Hepatocyte (in vitro differentiated cells): ENCODE results near the gene CABCOCO1. TPM values are rescaled to one million over a fixed set of nuclear protein-coding genes. Genes with fewer than 3 reads are reported as not detected.

Source experiments
- DNase-seq: peaks from one replicate; pipeline ENCODE4 v3.0.0-alpha.2; 2016; ENCODE audit warnings: low spot score
- H2AFZ ChIP-seq: fragments of 200-600 bp; sonication (generic); 2 replicates; pipeline ENCODE4 v1.6.0; 2016; ENCODE audit warnings: antibody characterized with exemption, mild to moderate bottlenecking
- H3K27ac ChIP-seq: fragments of 200-600 bp; sonication (generic); 2 replicates; pipeline ENCODE4 v1.5.1; 2016; ENCODE audit warnings: mild to moderate bottlenecking
- H3K27me3 ChIP-seq: fragments of 200-600 bp; sonication (generic); 2 replicates; pipeline ENCODE4 v1.6.1; 2016
- H3K36me3 ChIP-seq: fragments of 200-600 bp; sonication (generic); replicated peaks from 2 replicates; pipeline ENCODE4 v1.5.1; 2016; ENCODE audit warnings: low read depth; ENCODE audit not compliant: insufficient read depth
- H3K4me1 ChIP-seq: fragments of 200-600 bp; sonication (generic); 2 replicates; pipeline ENCODE4 v1.5.1; 2016; ENCODE audit warnings: mild to moderate bottlenecking, moderate library complexity; ENCODE audit not compliant: insufficient read depth
- H3K4me2 ChIP-seq: fragments of 200-600 bp; sonication (generic); 2 replicates; pipeline ENCODE4 v1.6.0; 2016
- H3K4me3 ChIP-seq: fragments of 200-600 bp; sonication (generic); 2 replicates; pipeline ENCODE4 v1.5.1; 2016; ENCODE audit warnings: mild to moderate bottlenecking
- H3K79me2 ChIP-seq: fragments of 200-600 bp; sonication (generic); 2 replicates; pipeline ENCODE4 v1.6.0; 2017; ENCODE audit warnings: mild to moderate bottlenecking
- H3K9me2 ChIP-seq: fragments of 200-600 bp; sonication (generic); replicated peaks from 2 replicates; pipeline ENCODE4 v1.6.0; 2017; ENCODE audit warnings: mild to moderate bottlenecking; ENCODE audit not compliant: insufficient read depth
- H3K9me3 ChIP-seq: fragments of 200-600 bp; sonication (generic); 2 replicates; pipeline ENCODE4 v1.5.1; 2016; ENCODE audit warnings: low read depth, mild to moderate bottlenecking
- H4K20me1 ChIP-seq: fragments of 200-600 bp; sonication (generic); 2 replicates; pipeline ENCODE4 v1.6.0; 2016; ENCODE audit warnings: mild to moderate bottlenecking; ENCODE audit not compliant: insufficient read depth, poor library complexity, severe bottlenecking
- EZH2 ChIP-seq: fragments of 200-600 bp; sonication (generic); IDR thresholded peaks from 2 replicates; pipeline ENCODE4 v1.6.1; 2016; ENCODE audit warnings: antibody characterized with exemption, mild to moderate bottlenecking, borderline replicate concordance
- EZH2phosphoT487 ChIP-seq: fragments of 200-600 bp; sonication (generic); IDR thresholded peaks from one replicate; pipeline ENCODE4 v1.6.1; 2018; ENCODE audit warnings: antibody characterized with exemption, mild to moderate bottlenecking, low read depth, moderate library complexity; ENCODE audit not compliant: unreplicated experiment, severe bottlenecking
- WGBS: methylation state at CpG from one replicate; pipeline ENCODE4 v1.1.6; 2016; ENCODE audit warnings: low lambda C conversion rate; ENCODE audit errors: missing lambda C conversion rate; 5-methylcytosine and 5-hydroxymethylcytosine counted together
- polyA plus RNA-seq: library from polyadenylated mRNA; unstranded; fragments of >200 nt; fragmentation: Nextera tagmentation; extraction: Ambion mirVana; gene quantifications from 2 replicates; pipeline ENCODE4 v1.2.1, GENCODE V29; 2016
- total RNA-seq: library from RNA; depleted of rRNA; stranded (reverse); fragments of >200 nt; gene quantifications from 2 replicates; pipeline ENCODE4 v1.2.3, GENCODE V29; 2014
- TF ChIP-seq, protein P1 (sequence below): fragments of 200-600 bp; sonication (generic); IDR thresholded peaks from 2 replicates; pipeline ENCODE4 v1.5.1; 2016; ENCODE audit warnings: antibody characterized with exemption, mild to moderate bottlenecking; ENCODE audit not compliant: poor library complexity

Gene CABCOCO1
- total and polyA plus RNA-seq, 2 experiments from 2014 or later: 1.4 to 1.6 TPM

DNA sequence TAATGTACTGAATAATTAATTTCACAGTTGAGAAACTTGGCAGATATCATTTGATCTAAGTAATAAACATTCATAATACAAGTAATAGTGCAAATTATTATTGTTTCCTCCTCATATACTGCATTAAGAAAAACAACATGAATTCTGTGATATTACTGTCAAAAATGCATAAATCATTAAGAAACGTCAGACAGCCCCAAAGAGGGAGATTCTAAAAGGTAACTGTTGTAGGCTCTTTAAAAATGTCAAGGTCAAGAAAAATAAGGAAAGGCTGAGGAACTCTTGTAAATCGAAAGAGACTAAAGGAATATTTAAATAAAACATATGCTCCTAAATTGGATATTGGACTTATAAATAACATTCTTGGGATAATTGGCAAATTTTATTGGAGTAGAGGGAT lies 67.9 kb downstream of the CABCOCO1 start:
- Histone ChIP-seq H4K20me1 (peaks cover 3% of the 10 kb centered on the region), H3K4me2 (no peak overlapping the region), H3K27me3 (no peaks in the 10 kb centered on the region), H3K4me3 (no peak overlapping the region), H3K79me2 (no peaks in the 10 kb centered on the region), H3K36me3 (no peaks in the 10 kb centered on the region), H3K4me1 (peaks cover 3% of the 10 kb centered on the region), H3K9me3 (no peaks in the 10 kb centered on the region), H3K27ac (no peak overlapping the region), H2AFZ (no peak overlapping the region), H3K9me2 (no peaks in the 10 kb centered on the region)
- no peak for DNase-seq
- TF ChIP-seq EZH2phosphoT487: no peak
- TF ChIP-seq EZH2: no peak
- TF ChIP-seq, protein P1, sequence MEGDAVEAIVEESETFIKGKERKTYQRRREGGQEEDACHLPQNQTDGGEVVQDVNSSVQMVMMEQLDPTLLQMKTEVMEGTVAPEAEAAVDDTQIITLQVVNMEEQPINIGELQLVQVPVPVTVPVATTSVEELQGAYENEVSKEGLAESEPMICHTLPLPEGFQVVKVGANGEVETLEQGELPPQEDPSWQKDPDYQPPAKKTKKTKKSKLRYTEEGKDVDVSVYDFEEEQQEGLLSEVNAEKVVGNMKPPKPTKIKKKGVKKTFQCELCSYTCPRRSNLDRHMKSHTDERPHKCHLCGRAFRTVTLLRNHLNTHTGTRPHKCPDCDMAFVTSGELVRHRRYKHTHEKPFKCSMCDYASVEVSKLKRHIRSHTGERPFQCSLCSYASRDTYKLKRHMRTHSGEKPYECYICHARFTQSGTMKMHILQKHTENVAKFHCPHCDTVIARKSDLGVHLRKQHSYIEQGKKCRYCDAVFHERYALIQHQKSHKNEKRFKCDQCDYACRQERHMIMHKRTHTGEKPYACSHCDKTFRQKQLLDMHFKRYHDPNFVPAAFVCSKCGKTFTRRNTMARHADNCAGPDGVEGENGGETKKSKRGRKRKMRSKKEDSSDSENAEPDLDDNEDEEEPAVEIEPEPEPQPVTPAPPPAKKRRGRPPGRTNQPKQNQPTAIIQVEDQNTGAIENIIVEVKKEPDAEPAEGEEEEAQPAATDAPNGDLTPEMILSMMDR: no peak
- WGBS: 86% methylated on average over 2 of the region's 2 CpGs

DNA sequence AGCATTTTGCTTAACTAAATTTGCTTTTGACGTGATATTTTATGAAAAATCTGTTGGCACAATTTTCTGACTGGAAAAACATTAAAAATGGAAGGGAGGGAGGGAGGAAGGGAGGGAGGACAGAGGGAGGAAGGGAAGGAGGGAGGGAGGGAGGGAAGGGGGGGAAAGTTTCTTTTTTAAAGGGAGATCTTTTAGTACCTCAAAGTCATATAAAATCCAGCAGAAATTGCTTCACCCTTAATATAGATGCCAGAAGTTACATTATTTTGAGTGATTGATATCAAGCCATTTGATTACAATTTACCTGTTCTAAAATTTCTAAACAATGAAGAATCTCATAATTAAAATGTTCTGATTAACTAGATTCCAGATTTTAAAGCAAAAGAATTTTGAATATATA lies 68.9 kb downstream of the CABCOCO1 start:
- DNase-seq: no peak
- Histone ChIP-seq H3K27ac (no peak overlapping the region), H3K4me1 (peaks cover 3% of the 10 kb centered on the region), H3K4me2 (no peak overlapping the region), H3K27me3 (no peaks in the 10 kb centered on the region), H2AFZ (no peak overlapping the region), H3K4me3 (no peak overlapping the region), H3K9me3 (no peaks in the 10 kb centered on the region), H4K20me1 (peaks cover 3% of the 10 kb centered on the region), H3K79me2 (no peaks in the 10 kb centered on the region), H3K36me3 (no peaks in the 10 kb centered on the region), H3K9me2 (no peaks in the 10 kb centered on the region)
- TF ChIP-seq EZH2: no peak
- WGBS: 91% methylated on average over 1 of the region's 1 CpG

DNA sequence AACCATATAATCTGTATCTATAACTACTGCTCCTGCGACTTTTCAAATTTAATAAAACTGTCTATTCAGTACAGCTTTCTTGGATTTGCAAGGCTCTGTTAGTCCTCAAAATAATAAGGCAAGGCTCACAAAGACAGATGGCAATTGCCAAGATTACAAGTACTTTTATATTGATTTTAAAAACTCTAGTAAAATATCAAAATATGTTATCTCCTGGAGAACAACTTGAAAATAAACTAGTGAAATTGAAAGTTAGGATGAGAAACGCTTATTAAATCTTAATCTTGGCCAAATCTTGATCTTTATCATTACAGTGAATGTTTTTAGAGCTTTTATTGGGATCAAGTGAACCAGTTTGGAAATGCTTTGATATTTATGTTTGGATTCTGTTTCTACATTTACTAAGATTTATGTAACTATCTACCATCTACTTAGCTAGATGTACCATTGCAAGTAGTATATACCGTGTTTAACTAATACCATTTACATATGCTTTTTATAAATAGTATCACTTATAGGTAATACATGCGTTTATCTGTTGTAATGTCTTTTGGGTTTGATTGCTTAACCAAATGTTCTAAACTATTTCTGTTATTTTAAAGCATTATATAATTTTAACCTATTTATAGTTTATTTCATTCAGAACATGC lies 70.0 kb downstream of the CABCOCO1 start:
- Histone ChIP-seq H3K4me1 (peaks cover 3% of the 10 kb centered on the region), H3K27me3 (no peaks in the 10 kb centered on the region), H3K36me3 (no peaks in the 10 kb centered on the region), H4K20me1 (no peaks in the 10 kb centered on the region), H2AFZ (no peak overlapping the region), H3K9me3 (no peaks in the 10 kb centered on the region), H3K4me3 (no peak overlapping the region), H3K9me2 (no peaks in the 10 kb centered on the region), H3K79me2 (no peaks in the 10 kb centered on the region), H3K27ac (no peak overlapping the region), H3K4me2 (no peak overlapping the region)
- DNase-seq: no peak
- WGBS: 57% methylated on average over 4 of the region's 4 CpGs
- no peak for TF ChIP-seq EZH2
- no peak for TF ChIP-seq EZH2phosphoT487
- TF ChIP-seq, protein P1: no peak

DNA sequence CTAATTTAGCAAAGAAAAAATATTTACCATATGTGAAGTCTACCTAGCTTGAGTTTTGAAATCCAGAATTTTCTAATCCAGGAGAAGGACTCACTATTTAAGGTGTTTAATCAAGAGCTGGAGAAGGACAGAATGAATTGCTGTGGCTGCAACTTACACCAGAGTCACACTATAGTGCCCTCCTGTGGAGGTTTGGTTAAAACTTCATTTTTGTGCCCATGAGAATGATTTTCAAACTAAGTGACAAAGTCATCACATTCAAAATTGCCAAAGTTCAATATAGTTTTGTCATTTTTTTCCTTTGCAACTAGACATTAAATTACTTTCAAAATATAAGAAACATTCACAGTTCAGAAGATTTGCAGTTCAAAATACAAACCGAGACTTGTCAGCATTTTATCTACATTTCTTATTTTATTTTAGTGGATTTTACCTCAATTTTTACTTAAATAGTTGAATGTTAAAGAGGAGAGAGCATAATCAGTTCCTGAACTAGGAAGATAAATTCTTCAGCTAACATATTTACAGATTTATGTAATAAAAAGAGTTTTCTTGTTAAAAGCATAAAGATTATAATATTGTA lies 70.7 kb downstream of the CABCOCO1 start:
- no peaks in the 10 kb centered on the region for H3K9me2 ChIP-seq
- DNase-seq: peak; percentile 71

More for the DNA sequence above, 70.7 kb downstream of the CABCOCO1 start:
- no peak overlapping the region for H3K4me2 ChIP-seq
- H3K27ac ChIP-seq: no peak overlapping the region
- no peak overlapping the region for H3K4me3 ChIP-seq
- no peak overlapping the region for H2AFZ ChIP-seq
- peaks cover 3% of the 10 kb centered on the region for H3K4me1 ChIP-seq
- H3K9me3 ChIP-seq: no peaks in the 10 kb centered on the region
- H4K20me1 ChIP-seq: no peaks in the 10 kb centered on the region
- H3K36me3 ChIP-seq: no peaks in the 10 kb centered on the region
- 83% methylated on average over 1 of the region's 1 CpG for WGBS
- no peaks in the 10 kb centered on the region for H3K79me2 ChIP-seq
- no peak for TF ChIP-seq EZH2
- TF ChIP-seq, protein P1: peak; percentile 72
- no peaks in the 10 kb centered on the region for H3K27me3 ChIP-seq
